Stimulated activated memory B cell treated with anti-CD40 and anti-IgM and Interleukin-4, amounts not matched to agents 10 μg/mL and 1 μg/mL and 100 μg/mL, for 72 hours (primary cell): ENCODE results near the gene CLCN7.

Experiments
- ATAC-seq: fragments of 150-1000 bp; cut with Tn5 transposase; 2 replicates; pipeline ENCODE4 v1.10.0; 2021
- H3K27ac Mint-ChIP-seq: one replicate; pipeline ENCODE4 v1.8.0; 2022; ENCODE audit warnings: mild to moderate bottlenecking, mixed read lengths
- H3K27me3 Mint-ChIP-seq: one replicate; pipeline ENCODE4 v1.8.0; 2022; ENCODE audit warnings: mixed read lengths
- H3K36me3 Mint-ChIP-seq: one replicate; pipeline ENCODE4 v1.8.0; 2022; ENCODE audit warnings: mixed read lengths
- H3K4me1 Mint-ChIP-seq: one replicate; pipeline ENCODE4 v1.8.0; 2022; ENCODE audit warnings: mixed read lengths
- H3K4me3 Mint-ChIP-seq: one replicate; pipeline ENCODE4 v1.8.0; 2022; ENCODE audit warnings: mild to moderate bottlenecking, moderate library complexity, mixed read lengths
- H3K9me3 Mint-ChIP-seq: one replicate; pipeline ENCODE4 v1.8.0; 2022; ENCODE audit warnings: mixed read lengths

Gene CLCN7, protein sequence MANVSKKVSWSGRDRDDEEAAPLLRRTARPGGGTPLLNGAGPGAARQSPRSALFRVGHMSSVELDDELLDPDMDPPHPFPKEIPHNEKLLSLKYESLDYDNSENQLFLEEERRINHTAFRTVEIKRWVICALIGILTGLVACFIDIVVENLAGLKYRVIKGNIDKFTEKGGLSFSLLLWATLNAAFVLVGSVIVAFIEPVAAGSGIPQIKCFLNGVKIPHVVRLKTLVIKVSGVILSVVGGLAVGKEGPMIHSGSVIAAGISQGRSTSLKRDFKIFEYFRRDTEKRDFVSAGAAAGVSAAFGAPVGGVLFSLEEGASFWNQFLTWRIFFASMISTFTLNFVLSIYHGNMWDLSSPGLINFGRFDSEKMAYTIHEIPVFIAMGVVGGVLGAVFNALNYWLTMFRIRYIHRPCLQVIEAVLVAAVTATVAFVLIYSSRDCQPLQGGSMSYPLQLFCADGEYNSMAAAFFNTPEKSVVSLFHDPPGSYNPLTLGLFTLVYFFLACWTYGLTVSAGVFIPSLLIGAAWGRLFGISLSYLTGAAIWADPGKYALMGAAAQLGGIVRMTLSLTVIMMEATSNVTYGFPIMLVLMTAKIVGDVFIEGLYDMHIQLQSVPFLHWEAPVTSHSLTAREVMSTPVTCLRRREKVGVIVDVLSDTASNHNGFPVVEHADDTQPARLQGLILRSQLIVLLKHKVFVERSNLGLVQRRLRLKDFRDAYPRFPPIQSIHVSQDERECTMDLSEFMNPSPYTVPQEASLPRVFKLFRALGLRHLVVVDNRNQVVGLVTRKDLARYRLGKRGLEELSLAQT

DNA sequence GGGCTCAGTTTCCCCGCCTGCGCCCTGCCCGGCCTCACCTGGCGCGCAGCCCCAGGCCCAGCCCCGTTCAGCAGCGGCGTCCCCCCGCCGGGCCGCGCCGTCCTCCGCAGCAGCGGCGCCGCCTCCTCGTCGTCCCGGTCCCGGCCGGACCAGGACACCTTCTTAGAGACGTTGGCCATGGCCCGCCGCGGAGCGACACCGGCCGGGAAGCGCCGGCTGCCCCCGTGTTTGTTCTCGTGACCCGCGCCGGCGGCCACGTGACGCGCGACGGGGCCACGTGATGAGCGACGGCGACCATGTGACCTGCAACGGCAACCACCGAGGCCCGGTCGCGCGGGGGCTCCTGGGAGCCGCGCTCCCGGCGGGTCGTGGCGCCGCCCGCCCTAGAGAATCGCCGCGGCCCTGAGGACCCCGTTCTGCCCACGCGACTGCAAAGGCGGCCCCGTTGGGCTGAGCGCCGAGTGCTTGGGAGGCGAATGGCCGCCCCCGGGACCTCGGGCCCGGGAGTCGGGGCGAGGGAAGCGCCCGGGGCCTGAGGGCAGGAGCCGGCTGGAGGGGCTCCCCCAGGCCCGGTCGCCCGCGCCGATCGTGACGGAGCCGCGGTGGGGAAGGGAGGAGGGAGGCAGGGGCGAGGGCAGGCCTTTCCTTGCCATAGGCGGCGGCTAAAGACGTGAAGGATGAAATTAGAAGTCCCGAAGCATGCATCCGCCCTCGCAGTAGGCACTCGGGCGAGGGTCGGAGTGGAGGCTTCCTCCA is at the start of gene CLCN7:
Gene CLCN7, minus strand, starts transcription at position 233 of the 756 bp plus-strand sequence. Its CDS starts 54 bp downstream, at position 179.
- peak within 1 kb of the TSS; percentile 89 for H3K4me3 Mint-ChIP-seq
- no peaks in the 10 kb centered on the region for H3K27me3 Mint-ChIP-seq
- H3K9me3 Mint-ChIP-seq = no peaks in the 10 kb centered on the region
- peak; percentile 93 for ATAC-seq
- peaks cover 49% of the 10 kb centered on the region for H3K4me1 Mint-ChIP-seq
- peak within 1 kb of the TSS; percentile 88 for H3K27ac Mint-ChIP-seq
- H3K36me3 Mint-ChIP-seq = no peaks in the 10 kb centered on the region

DNA sequence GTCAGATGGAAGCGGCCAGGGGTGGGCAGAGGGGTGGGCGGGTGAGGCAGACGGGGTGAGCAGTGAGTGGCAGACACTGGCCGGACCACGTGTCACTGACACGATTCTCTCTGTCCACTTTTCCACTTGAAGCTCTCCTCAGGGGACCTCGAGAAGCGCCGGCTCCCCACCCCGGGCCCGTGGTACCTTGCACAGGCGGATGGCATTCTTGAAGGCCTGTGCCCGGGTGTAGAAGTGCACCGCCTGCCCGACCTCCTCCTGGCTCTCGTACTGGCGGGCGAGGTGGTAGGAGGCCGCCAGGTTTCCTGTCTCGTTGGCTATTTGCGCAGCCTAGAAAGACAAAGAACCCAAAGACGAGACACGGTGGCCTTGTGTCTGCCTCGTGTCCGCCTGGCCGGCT is 49.5 kb upstream of the CLCN7 start:
- no peak for ATAC-seq
- H3K27me3 Mint-ChIP-seq = no peaks in the 10 kb centered on the region
- H3K4me1 Mint-ChIP-seq = no peaks in the 10 kb centered on the region
- H3K9me3 Mint-ChIP-seq = no peaks in the 10 kb centered on the region
- H3K4me3 Mint-ChIP-seq = no peak overlapping the region
- no peak overlapping the region for H3K27ac Mint-ChIP-seq
- no peaks in the 10 kb centered on the region for H3K36me3 Mint-ChIP-seq

DNA sequence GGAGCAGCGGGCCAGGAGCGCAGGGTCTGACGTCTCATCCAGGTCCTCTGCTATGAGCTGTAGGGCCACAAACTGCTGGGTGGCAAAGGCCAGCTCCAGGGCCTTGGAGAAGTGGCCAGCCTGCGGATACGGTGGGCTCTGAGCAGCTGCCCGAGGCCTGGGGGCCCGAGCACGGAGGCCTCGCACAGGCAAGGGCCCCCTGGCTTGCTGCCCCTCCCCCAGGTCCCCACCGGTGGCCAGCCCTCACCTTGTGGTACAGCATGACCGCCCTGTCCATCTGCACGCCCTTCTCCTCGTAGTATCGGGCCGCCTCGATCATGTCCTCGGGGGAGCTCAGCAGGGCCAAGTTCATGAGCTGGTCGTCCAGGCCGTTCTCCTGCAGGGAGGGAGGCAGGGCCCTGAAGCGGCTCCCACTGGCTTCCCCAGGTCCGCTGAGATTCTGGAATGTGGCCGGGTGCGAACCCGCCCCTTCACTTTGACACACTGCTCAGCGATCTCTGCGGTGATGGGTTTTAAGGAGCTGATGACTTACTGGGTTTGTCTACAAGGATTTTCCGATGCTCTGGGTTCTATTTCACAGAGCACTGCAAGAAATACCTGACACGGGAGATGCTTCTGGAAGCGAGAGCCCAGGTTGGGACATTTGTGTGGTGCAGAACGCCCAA is 48.9 kb upstream of the CLCN7 start:
- ATAC-seq = no peak
- no peak overlapping the region for H3K4me3 Mint-ChIP-seq
- H3K36me3 Mint-ChIP-seq = no peaks in the 10 kb centered on the region
- H3K4me1 Mint-ChIP-seq = no peaks in the 10 kb centered on the region
- H3K27ac Mint-ChIP-seq = no peak overlapping the region
- no peaks in the 10 kb centered on the region for H3K27me3 Mint-ChIP-seq
- no peaks in the 10 kb centered on the region for H3K9me3 Mint-ChIP-seq

DNA sequence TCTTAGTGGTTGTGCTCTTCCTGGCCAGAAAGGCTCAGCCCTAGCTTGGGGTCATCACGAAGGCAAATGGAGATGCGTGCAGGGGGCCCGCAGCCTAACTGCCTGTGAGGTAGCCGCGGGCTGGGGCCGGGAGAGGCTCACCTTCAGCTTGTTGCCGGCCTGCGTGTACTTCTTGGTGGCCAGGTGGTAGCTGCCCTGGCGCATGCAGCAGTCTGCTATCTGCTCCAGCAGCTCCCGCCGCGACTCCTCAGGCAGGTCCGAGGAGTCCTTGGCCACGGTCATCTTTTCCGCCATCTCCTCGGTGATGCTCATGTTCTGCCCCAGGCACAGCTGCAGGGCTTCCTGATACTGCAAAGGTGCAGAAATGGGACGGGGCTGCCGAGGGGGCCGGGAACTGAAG is 45.6 kb upstream of the CLCN7 start:
- H3K36me3 Mint-ChIP-seq = no peaks in the 10 kb centered on the region
- no peak for ATAC-seq
- no peaks in the 10 kb centered on the region for H3K27me3 Mint-ChIP-seq
- H3K4me3 Mint-ChIP-seq = no peak overlapping the region
- H3K27ac Mint-ChIP-seq = no peak overlapping the region
- no peaks in the 10 kb centered on the region for H3K4me1 Mint-ChIP-seq
- no peaks in the 10 kb centered on the region for H3K9me3 Mint-ChIP-seq

DNA sequence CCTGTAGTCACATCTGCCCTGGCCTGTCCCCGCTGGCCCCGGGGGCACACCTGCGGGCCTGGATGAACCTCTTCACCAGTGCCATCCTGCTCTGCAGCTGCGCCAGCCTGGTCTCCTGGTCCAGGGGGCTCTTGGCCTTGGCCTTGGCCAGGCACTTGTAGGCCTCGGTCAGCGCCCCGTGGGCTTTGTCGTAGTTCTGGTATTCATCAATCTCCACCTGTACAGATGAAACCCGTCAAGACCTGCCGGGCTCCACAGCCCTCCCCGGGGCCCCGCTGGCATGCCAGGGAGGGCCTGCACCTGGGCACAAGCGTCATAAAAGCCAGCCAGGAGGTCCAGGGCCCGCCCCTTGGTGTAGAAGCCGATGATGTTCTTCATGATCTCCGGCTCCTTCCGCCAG is 45.0 kb upstream of the CLCN7 start:
- Mint-ChIP-seq H3K4me1 (no peaks in the 10 kb centered on the region), H3K9me3 (no peaks in the 10 kb centered on the region), H3K27ac (no peak overlapping the region), H3K27me3 (no peaks in the 10 kb centered on the region), H3K36me3 (peaks cover 4% of the 10 kb centered on the region), H3K4me3 (no peak overlapping the region)
- no peak for ATAC-seq

DNA sequence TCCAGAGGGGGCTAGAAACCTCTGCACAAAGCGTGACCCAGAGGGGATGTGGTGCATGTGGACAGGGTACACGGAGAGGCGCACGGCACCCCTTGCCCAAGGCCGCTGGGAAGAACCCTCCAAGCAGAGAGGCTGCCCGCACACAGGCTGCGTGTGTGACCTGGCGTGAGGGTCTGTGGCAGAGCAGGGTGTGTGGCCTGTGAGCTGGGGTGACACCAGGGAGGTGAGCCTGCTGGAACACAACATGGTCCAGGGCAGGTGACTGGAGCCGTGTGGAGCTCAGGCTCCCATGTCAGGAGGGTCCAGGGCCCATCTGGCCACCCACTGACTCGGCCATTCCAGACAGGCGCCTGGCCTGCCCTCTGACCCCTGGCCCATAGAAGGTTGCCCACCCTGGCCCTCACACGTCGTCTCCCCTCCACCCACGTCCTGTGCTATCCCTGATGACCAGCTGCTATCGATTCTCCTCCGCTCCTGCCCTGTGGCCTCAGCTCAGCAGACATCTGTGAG is 43.9 kb upstream of the CLCN7 start:
- ATAC-seq = peak; percentile 38
- H3K36me3 Mint-ChIP-seq = peaks cover 7% of the 10 kb centered on the region

DNA sequence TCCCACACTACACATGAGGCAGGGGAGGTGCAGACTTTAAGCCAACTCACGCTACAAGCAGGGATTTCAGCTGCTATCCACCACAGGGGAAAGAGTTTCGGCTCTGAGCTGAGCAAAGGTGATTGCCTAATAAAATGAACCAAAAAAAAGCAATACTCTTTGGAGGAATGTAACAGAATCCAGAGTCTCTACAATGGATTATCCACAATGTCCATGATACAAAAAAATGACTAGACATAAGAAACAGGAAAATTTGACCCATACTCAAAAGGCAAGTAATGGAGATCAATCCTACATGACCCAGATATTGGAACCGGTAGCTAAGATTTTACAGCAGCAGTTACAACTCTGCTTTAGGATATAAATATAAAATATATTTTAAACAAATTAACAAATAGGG is 39.7 kb upstream of the CLCN7 start:
- Mint-ChIP-seq H3K4me1 (no peaks in the 10 kb centered on the region), H3K27ac (no peak overlapping the region), H3K9me3 (no peaks in the 10 kb centered on the region), H3K27me3 (no peaks in the 10 kb centered on the region), H3K4me3 (no peak overlapping the region), H3K36me3 (peaks cover 41% of the 10 kb centered on the region)
- no peak for ATAC-seq

More for the DNA sequence above, 43.9 kb upstream of the CLCN7 start:
- Mint-ChIP-seq H3K4me3 (no peak overlapping the region), H3K27ac (no peak overlapping the region), H3K9me3 (no peaks in the 10 kb centered on the region), H3K27me3 (no peaks in the 10 kb centered on the region), H3K4me1 (no peaks in the 10 kb centered on the region)

DNA sequence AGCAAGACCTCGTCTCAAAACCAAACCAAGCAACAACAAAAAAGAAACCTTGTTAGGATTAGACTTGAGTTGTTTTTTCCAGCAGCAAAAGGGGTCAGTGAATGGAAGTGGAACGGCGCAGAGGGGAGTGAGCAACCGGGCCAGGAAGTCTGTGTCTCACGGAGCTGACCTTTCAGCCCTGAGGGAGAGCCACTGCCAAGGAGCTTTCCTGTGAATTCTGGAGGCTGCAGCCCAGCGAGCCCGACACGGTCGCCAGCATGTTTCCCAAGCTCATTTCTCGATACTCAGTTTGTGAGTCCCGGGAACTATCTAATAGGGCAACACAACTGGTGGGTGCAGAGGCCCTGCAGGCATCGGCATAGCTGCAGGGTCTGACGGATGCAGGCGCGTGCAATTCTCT is 37.9 kb upstream of the CLCN7 start:
- no peaks in the 10 kb centered on the region for H3K9me3 Mint-ChIP-seq

DNA sequence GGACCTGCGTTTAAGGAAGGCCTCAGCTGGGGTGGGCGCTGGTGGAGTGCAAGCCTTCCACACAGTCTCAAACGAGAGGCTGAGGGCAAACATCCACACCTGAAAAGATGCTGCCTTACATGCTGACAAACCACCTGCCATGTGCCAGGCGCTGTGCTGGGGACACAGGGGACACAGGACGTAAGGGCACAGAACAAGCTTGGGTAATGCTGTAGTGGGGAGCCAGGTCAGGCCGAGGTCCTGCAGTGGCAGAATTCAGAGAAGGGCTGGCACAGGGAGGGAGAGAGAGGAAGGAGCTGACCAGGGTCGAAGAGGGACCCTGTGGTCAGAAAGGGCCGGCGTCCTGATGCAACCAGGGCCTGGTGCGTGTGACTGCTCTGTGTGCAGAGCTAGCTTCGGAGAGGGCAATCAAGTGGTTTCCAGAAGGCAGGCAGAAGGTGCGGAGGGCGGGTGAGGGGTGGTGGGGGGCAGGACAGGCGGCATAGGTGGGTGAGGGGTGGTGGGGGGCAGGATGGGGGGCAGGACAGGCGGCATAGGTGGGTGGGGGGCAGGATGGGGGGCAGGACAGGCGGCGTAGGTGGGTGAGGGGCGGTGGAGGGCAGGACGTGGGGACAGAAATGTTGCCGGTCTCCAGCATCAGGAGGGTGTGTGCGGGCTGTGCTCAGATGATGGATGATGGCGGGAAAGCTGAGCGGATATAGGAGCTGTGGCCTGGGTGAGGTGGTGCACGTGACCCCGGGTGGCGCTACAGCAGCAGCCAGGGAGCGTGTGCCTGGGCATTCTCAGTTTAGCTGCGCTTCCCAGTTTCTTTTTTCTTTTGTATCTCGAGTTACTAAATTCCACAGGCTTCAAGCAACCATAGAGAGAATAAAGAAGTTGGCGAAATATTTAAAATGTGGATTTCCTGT is 37.1 kb upstream of the CLCN7 start:
- no peak overlapping the region for H3K27ac Mint-ChIP-seq
- no peak for ATAC-seq
- H3K9me3 Mint-ChIP-seq = no peaks in the 10 kb centered on the region
- H3K4me1 Mint-ChIP-seq = no peaks in the 10 kb centered on the region
- H3K27me3 Mint-ChIP-seq = no peaks in the 10 kb centered on the region
- H3K36me3 Mint-ChIP-seq = peaks cover 49% of the 10 kb centered on the region
- H3K4me3 Mint-ChIP-seq = no peak overlapping the region

More for the DNA sequence above, 37.9 kb upstream of the CLCN7 start:
- Mint-ChIP-seq H3K27me3 (no peaks in the 10 kb centered on the region), H3K36me3 (peaks cover 42% of the 10 kb centered on the region), H3K4me3 (no peak overlapping the region), H3K4me1 (no peaks in the 10 kb centered on the region), H3K27ac (no peak overlapping the region)
- no peak for ATAC-seq

DNA sequence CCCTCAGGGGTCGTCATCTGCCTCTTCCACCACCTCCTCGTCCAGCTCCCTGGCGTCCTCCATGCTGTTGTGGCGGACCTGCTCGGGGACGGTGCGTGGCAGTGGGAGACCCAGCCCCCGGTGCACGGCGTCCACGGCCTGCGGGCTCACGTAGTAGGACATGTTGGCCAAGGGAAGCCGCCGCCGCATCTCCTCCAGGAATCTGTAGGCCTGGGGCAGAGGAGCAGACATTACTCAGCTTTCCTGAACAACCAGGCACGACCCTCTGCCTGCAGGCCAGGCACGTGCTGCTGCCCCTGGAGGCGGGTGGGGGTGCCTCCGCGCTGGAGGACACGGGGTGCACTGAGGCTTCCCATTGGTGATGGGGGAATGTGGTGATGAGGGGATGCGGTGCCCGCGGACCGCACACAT is 36.1 kb upstream of the CLCN7 start:
- no peak overlapping the region for H3K4me3 Mint-ChIP-seq
- H3K4me1 Mint-ChIP-seq = no peaks in the 10 kb centered on the region
- no peaks in the 10 kb centered on the region for H3K9me3 Mint-ChIP-seq
- no peak for ATAC-seq
- H3K36me3 Mint-ChIP-seq = peaks cover 54% of the 10 kb centered on the region
- no peaks in the 10 kb centered on the region for H3K27me3 Mint-ChIP-seq
- no peak overlapping the region for H3K27ac Mint-ChIP-seq

DNA sequence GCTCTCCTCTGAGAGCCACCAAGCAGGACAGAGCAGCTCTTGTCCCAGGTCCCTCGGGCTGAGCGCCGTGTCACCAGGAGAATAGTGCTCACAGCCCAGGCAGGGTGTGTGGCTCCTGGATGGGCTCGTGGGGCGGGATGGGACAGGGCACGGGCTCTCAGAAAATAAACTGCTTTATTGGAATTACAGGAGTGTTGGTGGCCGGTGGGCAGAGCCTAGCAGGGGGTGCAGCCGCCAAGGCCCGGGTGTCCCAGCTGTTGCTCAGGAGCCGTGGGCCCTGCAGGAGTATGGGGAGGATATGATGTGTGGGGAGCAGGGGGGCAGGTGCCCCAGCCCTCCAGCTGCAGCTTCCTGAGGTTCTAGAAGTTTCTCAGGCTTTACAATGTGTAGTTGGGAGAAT is 35.4 kb upstream of the CLCN7 start:
- no peaks in the 10 kb centered on the region for H3K27me3 Mint-ChIP-seq
- H3K9me3 Mint-ChIP-seq = no peaks in the 10 kb centered on the region
- peaks cover 54% of the 10 kb centered on the region for H3K36me3 Mint-ChIP-seq
- H3K27ac Mint-ChIP-seq = no peak overlapping the region
- no peak for ATAC-seq
- H3K4me1 Mint-ChIP-seq = no peaks in the 10 kb centered on the region
- H3K4me3 Mint-ChIP-seq = no peak overlapping the region

DNA sequence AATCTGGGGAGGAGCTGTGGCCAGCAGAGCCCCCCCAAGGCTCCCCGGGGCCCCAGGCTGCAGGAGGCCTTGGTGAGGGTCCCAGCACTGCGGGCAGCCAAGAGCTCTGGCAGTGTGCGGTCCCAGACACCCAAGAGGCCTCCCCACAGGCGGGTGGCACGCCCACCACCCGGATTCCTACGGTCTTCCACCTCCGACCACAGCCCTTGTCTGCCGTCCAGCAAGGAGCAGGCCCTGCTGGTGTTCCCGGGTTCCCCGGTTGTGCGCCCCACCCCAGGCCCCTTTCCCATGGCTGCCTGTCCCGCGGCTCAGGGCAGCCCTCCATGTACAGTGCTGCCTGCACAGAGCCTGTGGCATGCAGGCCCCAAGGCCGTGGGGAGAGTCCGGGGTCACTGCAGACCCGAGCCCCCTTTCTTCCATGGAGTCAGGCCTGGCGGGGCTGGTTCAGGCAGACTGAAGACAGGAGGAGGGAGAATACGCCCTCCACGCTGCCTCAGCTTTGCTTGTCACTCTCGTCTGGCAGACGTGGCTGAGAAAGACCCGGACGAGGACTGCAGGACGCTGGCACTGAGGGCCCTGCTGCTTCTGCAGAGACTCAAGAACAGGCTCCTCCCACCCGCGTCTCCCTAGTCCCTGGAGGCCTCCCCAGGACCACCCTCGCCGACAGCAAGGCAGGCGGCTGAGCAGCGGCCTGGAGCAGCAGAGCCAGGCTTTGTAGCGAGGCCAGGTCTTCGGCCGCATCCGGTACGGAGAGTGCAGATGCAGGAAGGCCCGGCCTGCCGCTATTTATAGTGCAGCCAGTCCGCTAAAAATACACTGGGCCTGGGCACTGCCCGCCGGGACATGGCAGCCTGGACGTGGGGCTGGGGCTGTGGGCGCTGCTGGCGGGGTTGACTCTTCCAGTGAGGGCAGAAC is 34.7 kb upstream of the CLCN7 start:
- Mint-ChIP-seq H3K27me3 (no peaks in the 10 kb centered on the region), H3K36me3 (peaks cover 48% of the 10 kb centered on the region), H3K4me1 (no peaks in the 10 kb centered on the region), H3K9me3 (no peaks in the 10 kb centered on the region), H3K4me3 (no peak overlapping the region), H3K27ac (no peak overlapping the region)
- ATAC-seq = no peak

DNA sequence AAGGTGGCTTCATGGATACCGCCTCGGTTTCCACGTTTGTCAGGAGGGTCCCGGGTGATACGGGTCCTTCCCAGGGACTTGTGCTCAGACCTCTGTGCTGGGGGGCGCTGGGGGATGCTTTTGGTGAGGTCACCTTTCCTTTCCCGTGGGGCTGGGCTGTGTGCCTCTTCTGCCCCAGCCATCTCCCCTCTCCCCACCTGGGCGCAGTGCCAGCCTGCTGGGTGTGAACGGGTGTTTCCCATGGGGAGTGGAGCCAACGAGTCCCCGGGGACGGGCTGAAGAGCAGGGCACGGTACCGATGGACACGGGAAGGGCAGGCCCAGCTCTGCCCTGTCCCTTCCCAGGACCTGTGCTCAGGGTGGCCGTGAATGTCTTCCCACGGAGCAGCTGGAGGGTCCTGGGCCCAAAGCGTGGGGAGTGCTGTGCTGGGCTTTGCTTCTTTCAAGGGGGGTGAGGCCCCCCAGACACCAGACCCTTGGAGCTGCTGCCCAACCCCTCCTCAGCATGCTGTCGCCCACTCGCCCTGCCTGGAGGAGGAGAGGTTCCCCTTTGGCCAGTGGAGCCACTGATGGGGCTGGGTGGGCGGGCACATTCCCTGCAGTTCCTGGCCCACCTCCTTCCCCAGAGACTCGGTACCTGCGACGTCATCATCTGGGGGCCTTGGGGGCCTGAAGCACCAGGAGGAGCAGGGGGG is 33.8 kb upstream of the CLCN7 start:
- Mint-ChIP-seq H3K4me1 (no peaks in the 10 kb centered on the region), H3K36me3 (peaks cover 48% of the 10 kb centered on the region), H3K4me3 (no peak overlapping the region), H3K9me3 (no peaks in the 10 kb centered on the region), H3K27ac (no peak overlapping the region), H3K27me3 (no peaks in the 10 kb centered on the region)
- ATAC-seq = no peak
